HepG2 (cell line): ENCODE measurements around the gene PC. TPM values are rescaled to one million over a fixed set of nuclear protein-coding genes. Genes with fewer than 3 reads are reported as not detected.
"Not testable (repeated sequence)": the region's sequence is repeated elsewhere in the genome, so short reads cannot be mapped to it uniquely, and the experiment has no call there.

Source experiments
- ATAC-seq: fragments of 200-7000 bp; cut with Tn5 transposase; 3 replicates; pipeline ENCODE4 v1.9.1; 2020; ENCODE audit warnings: mild to moderate bottlenecking, moderate library complexity
- BruUV-seq: library from RNA; stranded (reverse); fragments of 400-500 nt; replicated peaks from 2 replicates; lab custom pipeline; 2021; lab: Mats Ljungman, UMichigan
- CTCF ChIA-PET: fragments of 300-600 bp; formaldehyde crosslinking; extraction: SDS; loops from one replicate; lab custom pipeline; 2021; ENCODE audit warnings: low total read pairs, inconsistent platforms, low intra/inter-chr PET ratio; lab: Yijun Ruan, JAX
- POLR2A ChIA-PET: fragments of 350-600 bp; sonication (Branson Sonifier 250); formaldehyde crosslinking; loops from one replicate; lab custom pipeline; 2020; ENCODE audit warnings: antibody characterized with exemption, inconsistent platforms; lab: Yijun Ruan, JAX
- DNase-seq: peaks from one replicate; pipeline ENCODE4 v3.0.0-alpha.2; 2015; ENCODE audit warnings: low spot score
- FAIRE-seq: peaks from 3 replicates; lab custom pipeline; 2011; peaks lifted over from hg19 to GRCh38; lab: Jason Lieb, UNC
- H2AFZ ChIP-seq: one replicate; pipeline ENCODE4 v1.6.1; 2011; ENCODE audit warnings: low read length, inconsistent platforms
- H3K27ac ChIP-seq: fragments of 300-600 bp; 3 replicates; pipeline ENCODE4 v1.8.0; 2011; ENCODE audit warnings: mixed run types, mild to moderate bottlenecking, mixed read lengths, low read length, inconsistent platforms; ENCODE audit not compliant: insufficient read depth; ENCODE audit errors: extremely low read length
- H3K27me3 ChIP-seq, 2 experiments: fragments of 200-600 bp in 1 of 2; 2 replicates in 1 of 2; 3 replicates in 1 of 2; pipeline versions ENCODE4 v1.6.0 to v1.8.0; 2011; ENCODE audit warnings: low read length in 2 of 2, mild to moderate bottlenecking in 2 of 2, moderate library complexity in 2 of 2, inconsistent platforms in 1 of 2; ENCODE audit not compliant: insufficient read depth in 2 of 2, control insufficient read depth in 1 of 2
- H3K36me3 ChIP-seq, 2 experiments: fragments of 200-600 bp in 1 of 2; replicated peaks in 1 of 2; 2 replicates in 1 of 2; 3 replicates in 1 of 2; pipeline versions ENCODE4 v1.5.1 to v1.8.0; 2011; ENCODE audit warnings: low read length in 2 of 2, inconsistent platforms in 1 of 2; ENCODE audit not compliant: insufficient read depth in 2 of 2, control insufficient read depth in 1 of 2
- H3K4me1 ChIP-seq: 2 replicates; pipeline ENCODE4 v1.5.1; 2012; ENCODE audit warnings: low read length, inconsistent platforms; ENCODE audit not compliant: insufficient read depth
- H3K4me2 ChIP-seq: 2 replicates; pipeline ENCODE4 v1.6.0; 2011; ENCODE audit warnings: low read depth, low read length, inconsistent platforms
- H3K4me3 ChIP-seq, 3 experiments: fragments of 200-600 bp in 1 of 3; sonication (generic), shearing (Covaris generic) in 1 of 3; replicated peaks in 1 of 3; 2 replicates each; pipeline ENCODE4 v1.5.1; 2011 to 2016; ENCODE audit warnings: low read length in 3 of 3, inconsistent platforms in 2 of 3, low read depth in 2 of 3, mild to moderate bottlenecking in 2 of 3, control low read depth in 1 of 3, mixed read lengths in 1 of 3; ENCODE audit not compliant: insufficient read depth in 1 of 3
- H3K79me2 ChIP-seq: one replicate; pipeline ENCODE4 v1.6.1; 2011; ENCODE audit warnings: low read length, inconsistent platforms; ENCODE audit not compliant: insufficient read depth
- H3K9ac ChIP-seq: 2 replicates; pipeline ENCODE4 v1.6.0; 2011; ENCODE audit warnings: mild to moderate bottlenecking, low read depth, low read length, inconsistent platforms; ENCODE audit not compliant: insufficient read depth
- H3K9me3 ChIP-seq: 2 replicates; pipeline ENCODE4 v1.5.1; 2012; ENCODE audit warnings: mild to moderate bottlenecking, low read length
- H4K20me1 ChIP-seq: 2 replicates; pipeline ENCODE4 v1.6.0; 2011; ENCODE audit warnings: inconsistent platforms, mild to moderate bottlenecking, low read length, moderate library complexity; ENCODE audit not compliant: insufficient read depth
- NFYB ChIP-seq: sonication (generic); formaldehyde crosslinking; IDR thresholded peaks from 2 replicates; pipeline ENCODE4 v1.4.0; 2020; ENCODE audit warnings: missing genetic modification reagents
- NFYC ChIP-seq: IDR thresholded peaks from 2 replicates; pipeline ENCODE4 v1.6.1; 2016; ENCODE audit warnings: missing genetic modification reagents, missing compliant biosample characterization
- WGBS: methylation state at CpG from one replicate; pipeline ENCODE4 v1.1.6; 2017; ENCODE audit warnings: low lambda C conversion rate; 5-methylcytosine and 5-hydroxymethylcytosine counted together
- in situ Hi-C: cut with HindIII; loops from 2 replicates; pipeline ENCODE4 v1.10.0; 2017; ENCODE audit warnings: low pct_unique_long_range_greater_than_20kb; ENCODE audit not compliant: extremely low pct_ligation_motif_present
- intact Hi-C: fragments of 100-400 bp; cut with micrococcal nuclease; formaldehyde crosslinking; loops from one replicate; pipeline ENCODE4 v1.10.0; 2022; ENCODE audit not compliant: unreplicated experiment
- polyA plus RNA-seq, 8 experiments: library from polyadenylated mRNA; depleted of rRNA in 3 of 8; stranded (reverse) in 7 of 8; unstranded in 1 of 8; fragments of >200 nt; fragmentation: Illumina TruSeq in 4 of 8; extraction: Trizol in 4 of 8; gene quantifications; 2 replicates each; pipeline versions ENCODE4 v1.2.1 to v1.2.3, GENCODE V29; 2011 to 2016; ENCODE audit warnings: low read depth in 4 of 8, missing spikeins in 1 of 8, mixed read lengths in 1 of 8; ENCODE audit not compliant: insufficient read depth in 1 of 8
- total RNA-seq, 5 experiments: library from RNA; depleted of rRNA; stranded (reverse); fragments of >200 nt; fragmentation: Illumina TruSeq; extraction: Trizol; gene quantifications; 2 replicates each; pipeline ENCODE4 v1.2.3, GENCODE V29; 2016; ENCODE audit warnings: low read depth in 1 of 5

PC gene
- total and polyA plus RNA-seq, 2 of the 13 experiments (the other 11 are each of a cell fraction or from before 2014, with no cell fraction given), result 29.0 to 39.0 TPM

DNA sequence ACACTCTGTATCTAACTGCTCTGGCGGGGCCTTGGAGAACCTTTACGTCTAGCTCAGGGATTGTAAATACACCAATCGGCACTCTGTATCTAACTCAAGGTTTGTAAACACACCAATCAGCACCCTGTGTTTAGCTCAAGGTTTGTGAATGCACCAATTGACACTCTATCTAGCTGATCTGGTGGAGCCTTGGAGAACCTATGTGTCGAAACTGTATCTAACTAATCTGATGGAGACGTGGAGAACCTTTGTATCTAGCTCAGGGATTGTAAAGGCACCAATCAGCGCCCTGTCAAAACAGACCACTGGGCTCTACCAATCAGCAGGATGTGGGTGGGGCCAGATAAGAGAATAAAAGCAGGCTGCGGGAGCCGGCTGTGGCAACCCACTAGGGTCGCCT, 31.2 kb upstream of the PC start:
- POLR2A ChIA-PET, result not testable (repeated sequence)
- TF ChIP-seq NFYB (CRISPR knock-in tag), result peak; percentile 66
- TF ChIP-seq NFYC, result peak; percentile 59
- TF ChIP-seq, all 625 proteins: peak for 2; not testable (repeated sequence) for 623
- H3K79me2 ChIP-seq, intact Hi-C loops, ATAC-seq, H3K9ac ChIP-seq, H2AFZ ChIP-seq, H4K20me1 ChIP-seq, H3K27ac ChIP-seq, H3K9me3 ChIP-seq, DNase-seq, in situ Hi-C loops, CTCF ChIA-PET, FAIRE-seq, H3K4me2 ChIP-seq, H3K36me3 ChIP-seq, BruUV-seq, H3K4me3 ChIP-seq: not testable (repeated sequence)
- H3K27me3 ChIP-seq, result peaks cover 4 to 19% of the 10 kb centered on the region in 2 experiments; a peak in 2 of 5 replicates
- WGBS, result 37% methylated on average over 3 of the region's 9 CpGs
- H3K4me1 ChIP-seq, result peaks cover 20% of the 10 kb centered on the region

DNA sequence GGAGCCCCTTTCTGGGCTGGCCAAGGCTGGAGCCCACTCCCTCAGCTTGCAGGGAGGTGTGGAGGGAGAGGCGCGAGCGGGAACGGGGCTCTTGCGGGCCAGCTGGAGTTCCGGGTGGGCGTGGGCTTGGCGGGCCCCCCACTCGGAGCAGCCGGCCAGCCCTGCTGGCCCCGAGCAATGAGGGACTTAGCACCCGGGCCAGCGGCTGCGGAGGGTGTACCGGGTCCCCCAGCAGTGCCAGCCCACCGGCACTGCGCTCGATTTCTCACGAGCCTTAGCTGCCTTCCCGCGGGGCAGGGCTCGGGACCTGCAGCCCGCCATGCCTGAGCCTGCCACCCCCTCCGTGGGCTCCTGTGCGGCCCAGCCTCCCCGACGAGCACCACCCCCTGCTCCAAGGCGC, 30.6 kb upstream of the PC start:
- FAIRE-seq, in situ Hi-C loops, POLR2A ChIA-PET, BruUV-seq, intact Hi-C loops, H3K36me3 ChIP-seq, H4K20me1 ChIP-seq, CTCF ChIA-PET, ATAC-seq, H3K79me2 ChIP-seq, H3K9ac ChIP-seq, H3K9me3 ChIP-seq, H2AFZ ChIP-seq, H3K4me3 ChIP-seq, H3K27ac ChIP-seq, H3K4me2 ChIP-seq, DNase-seq: not testable (repeated sequence)
- WGBS, result 86% methylated on average over 7 of the region's 28 CpGs
- Histone ChIP-seq H3K27me3 (peaks cover 4 to 20% of the 10 kb centered on the region in 2 experiments; a peak in 2 of 5 replicates), H3K4me1 (peaks cover 20% of the 10 kb centered on the region)
